ENCODE data around the gene ALOX12B.

DNA sequence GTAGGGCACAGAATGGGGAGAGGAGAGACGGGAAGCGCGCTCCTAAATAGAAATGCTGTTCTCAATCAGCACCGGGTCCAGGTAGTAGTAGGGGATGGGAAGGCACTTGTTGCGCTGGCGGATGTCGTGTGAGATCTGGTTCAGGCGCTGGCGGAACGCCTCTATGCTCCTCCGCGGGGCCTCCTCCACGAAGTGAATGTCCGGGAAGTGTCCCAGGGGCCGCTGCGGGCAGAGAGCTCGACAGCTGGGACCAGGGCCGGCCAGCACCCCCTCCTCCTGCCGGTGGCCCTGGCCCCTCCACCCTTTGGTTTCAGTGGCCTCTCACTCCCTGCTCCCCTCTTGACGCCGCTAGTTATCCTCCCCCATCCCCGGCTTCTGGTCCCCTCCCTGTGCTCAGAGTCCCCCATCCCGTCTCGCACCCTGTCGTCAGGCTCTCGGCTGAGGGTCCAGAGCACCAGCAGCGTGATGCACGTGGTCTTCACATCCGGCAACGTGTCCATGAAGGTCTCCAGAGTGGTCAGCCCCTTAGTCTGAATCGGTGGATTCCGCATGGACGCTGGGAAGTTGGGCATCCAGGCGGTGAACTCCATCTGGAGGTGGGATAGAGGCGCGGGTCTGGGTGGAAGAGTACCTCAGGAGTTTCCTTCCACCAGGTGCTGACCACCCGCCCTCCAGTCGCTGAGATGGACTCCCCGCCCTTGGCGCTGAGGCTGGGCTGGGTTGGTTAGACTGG is 14.6 kb downstream of the ALOX12B start:
- TF ChIP-seq, protein P1, sequence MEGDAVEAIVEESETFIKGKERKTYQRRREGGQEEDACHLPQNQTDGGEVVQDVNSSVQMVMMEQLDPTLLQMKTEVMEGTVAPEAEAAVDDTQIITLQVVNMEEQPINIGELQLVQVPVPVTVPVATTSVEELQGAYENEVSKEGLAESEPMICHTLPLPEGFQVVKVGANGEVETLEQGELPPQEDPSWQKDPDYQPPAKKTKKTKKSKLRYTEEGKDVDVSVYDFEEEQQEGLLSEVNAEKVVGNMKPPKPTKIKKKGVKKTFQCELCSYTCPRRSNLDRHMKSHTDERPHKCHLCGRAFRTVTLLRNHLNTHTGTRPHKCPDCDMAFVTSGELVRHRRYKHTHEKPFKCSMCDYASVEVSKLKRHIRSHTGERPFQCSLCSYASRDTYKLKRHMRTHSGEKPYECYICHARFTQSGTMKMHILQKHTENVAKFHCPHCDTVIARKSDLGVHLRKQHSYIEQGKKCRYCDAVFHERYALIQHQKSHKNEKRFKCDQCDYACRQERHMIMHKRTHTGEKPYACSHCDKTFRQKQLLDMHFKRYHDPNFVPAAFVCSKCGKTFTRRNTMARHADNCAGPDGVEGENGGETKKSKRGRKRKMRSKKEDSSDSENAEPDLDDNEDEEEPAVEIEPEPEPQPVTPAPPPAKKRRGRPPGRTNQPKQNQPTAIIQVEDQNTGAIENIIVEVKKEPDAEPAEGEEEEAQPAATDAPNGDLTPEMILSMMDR (conservative IDR thresholded peaks at IDR 0.05) = no peak
- no peak for TF ChIP-seq ZFX (IDR thresholded peaks at IDR 0.05)

Measured in C4-2B (cell line).